GM12878 (cell line): ENCODE data around the gene TRIM63. TPM values are rescaled to one million over a fixed set of nuclear protein-coding genes. Genes with fewer than 3 reads are reported as not detected.

ENCODE experiments used
- CBFB ChIP-seq: IDR thresholded peaks from 2 replicates; pipeline ENCODE4 v1.6.1; 2016; ENCODE audit warnings: antibody characterized with exemption, low read depth
- DPF2 ChIP-seq: fragments of 450-650 bp; IDR thresholded peaks from 2 replicates; pipeline ENCODE4 v1.6.1; 2017; ENCODE audit warnings: mild to moderate bottlenecking
- E4F1 ChIP-seq: fragments of 450-650 bp; IDR thresholded peaks from 2 replicates; pipeline ENCODE4 v1.6.1; 2018; ENCODE audit warnings: borderline replicate concordance, mild to moderate bottlenecking; ENCODE audit not compliant: partially characterized antibody
- FOS ChIP-seq: IDR thresholded peaks from 3 replicates; pipeline ENCODE4 v1.6.1; 2011; ENCODE audit warnings: borderline replicate concordance; ENCODE audit not compliant: insufficient read length; ENCODE audit errors: extremely low read depth
- FOXK2 ChIP-seq: fragments of 450-650 bp; IDR thresholded peaks from 2 replicates; pipeline ENCODE4 v1.6.1; 2017; ENCODE audit warnings: mild to moderate bottlenecking, moderate library complexity
- HCFC1 ChIP-seq: fragments of 150-350 bp; IDR thresholded peaks from 2 replicates; pipeline ENCODE4 v1.6.1; 2014; ENCODE audit warnings: low read length
- LARP7 ChIP-seq: fragments of 450-650 bp; IDR thresholded peaks from 2 replicates; pipeline ENCODE4 v1.6.1; 2017; ENCODE audit warnings: mild to moderate bottlenecking
- MTA3 ChIP-seq: IDR thresholded peaks from 2 replicates; pipeline ENCODE4 v1.6.1; 2012; ENCODE audit warnings: low read length, inconsistent platforms, borderline replicate concordance
- NFYA ChIP-seq: IDR thresholded peaks from 2 replicates; pipeline ENCODE4 v1.6.1; 2011; ENCODE audit warnings: low read depth, mild to moderate bottlenecking, low read length, improper control_type of control experiment, borderline replicate concordance
- NRF1 ChIP-seq: conservative IDR thresholded peaks from 2 replicates; pipeline ENCODE4 v1.6.1; 2011; ENCODE audit warnings: mild to moderate bottlenecking, low read depth, low read length, improper control_type of control experiment
- PKNOX1 ChIP-seq: fragments of 450-650 bp; IDR thresholded peaks from 2 replicates; pipeline ENCODE4 v1.6.1; 2016; ENCODE audit warnings: mild to moderate bottlenecking
- POLR2AphosphoS2 ChIP-seq: IDR thresholded peaks from 2 replicates; pipeline ENCODE4 v1.6.1; 2011; ENCODE audit warnings: low read depth, mild to moderate bottlenecking, low read length, improper control_type of control experiment, moderate library complexity
- POLR2AphosphoS5 ChIP-seq: IDR thresholded peaks from 2 replicates; pipeline ENCODE4 v1.6.1; 2011; ENCODE audit warnings: mild to moderate bottlenecking, low read length, inconsistent platforms
- POU2F2 ChIP-seq: IDR thresholded peaks from 3 replicates; pipeline ENCODE4 v1.6.1; 2011; ENCODE audit warnings: low read depth, mild to moderate bottlenecking, low read length, borderline replicate concordance
- SMARCA5 ChIP-seq: fragments of 450-650 bp; IDR thresholded peaks from 2 replicates; pipeline ENCODE4 v1.6.1; 2017; ENCODE audit warnings: mild to moderate bottlenecking
- TAF1 ChIP-seq: IDR thresholded peaks from 2 replicates; pipeline ENCODE4 v1.6.1; 2011; ENCODE audit warnings: mild to moderate bottlenecking, low read depth, low read length, borderline replicate concordance
- TCF12 ChIP-seq: IDR thresholded peaks from 2 replicates; pipeline ENCODE4 v1.6.1; 2011; ENCODE audit warnings: low read depth, mild to moderate bottlenecking, low read length
- USF2 ChIP-seq: IDR thresholded peaks from 2 replicates; pipeline ENCODE4 v1.6.1; 2011; ENCODE audit warnings: low read depth, low read length, improper control_type of control experiment, borderline replicate concordance
- WRNIP1 ChIP-seq: IDR thresholded peaks from 2 replicates; pipeline ENCODE4 v1.6.1; 2011; ENCODE audit warnings: low read depth, low read length, improper control_type of control experiment, borderline replicate concordance
- YBX1 ChIP-seq: fragments of 450-650 bp; IDR thresholded peaks from 2 replicates; pipeline ENCODE4 v1.6.1; 2016; ENCODE audit warnings: antibody characterized with exemption
- ZBTB33 ChIP-seq: fragments of 450-650 bp; IDR thresholded peaks from 2 replicates; pipeline ENCODE4 v1.6.1; 2017; ENCODE audit warnings: mild to moderate bottlenecking
- ZNF274 ChIP-seq: IDR thresholded peaks from one replicate; pipeline ENCODE4 v1.8.0; 2011; ENCODE audit not compliant: insufficient read length, insufficient read depth
- ZNF384 ChIP-seq: IDR thresholded peaks from 2 replicates; pipeline ENCODE4 v1.6.1; 2012; ENCODE audit warnings: low read depth, mild to moderate bottlenecking, low read length, improper control_type of control experiment, borderline replicate concordance
- polyA plus RNA-seq, 11 experiments: library from polyadenylated mRNA; depleted of rRNA in 4 of 11; unstranded in 6 of 11; stranded (reverse) in 5 of 11; fragments of >200 nt; fragmentation: Nextera tagmentation in 4 of 11; fragmentation: Illumina TruSeq in 1 of 11; extraction: Ambion mirVana in 4 of 11; extraction: Trizol in 1 of 11; gene quantifications; 1 replicate in 1 of 11; 2 replicates in 10 of 11; pipeline versions ENCODE4 v1.2.1 to v1.2.3, GENCODE V29; 2011 to 2016; ENCODE audit warnings: inconsistent platforms in 2 of 11, missing spikeins in 2 of 11, low read depth in 1 of 11
- total RNA-seq, 4 experiments: library from RNA; depleted of rRNA in 3 of 4; stranded (reverse); fragments of >200 nt in 3 of 4; fragmentation: Illumina TruSeq in 1 of 4; extraction: Trizol in 1 of 4; gene quantifications; 2 replicates each; pipeline versions ENCODE4 v1.2.1 to v1.2.3, GENCODE V29; 2013 to 2021

The TRIM63 gene
- total and polyA plus RNA-seq, 10 of the 15 experiments (the other 5 are each of a cell fraction or from before 2014, with no cell fraction given), result not detected

GRCh38 chr1:26111530-26112406 is 44.3 kb upstream of the TRIM63 start, which contains the start of gene PDIK1L (continued):
- TF ChIP-seq USF2 (peak; percentile 47), NRF1 (no peak), TAF1 (peak; percentile 89), SMARCA5 (no peak), HCFC1 (no peak; the same call in none of the 2 replicates), POLR2AphosphoS5 (peak; percentile 68), PKNOX1 (no peak), TCF12 (0 out of 2 replicates have a peak, but pooled peaks have one; percentile 31), ZNF384 (no peak), FOXK2 (no peak), DPF2 (peak; percentile 12; the same call in 1 of the 2 replicates), E4F1 (no peak), POLR2AphosphoS2 (no peak), YBX1 (no peak), ZBTB33 (no peak), NFYA (no peak), LARP7 (0 out of 2 replicates have a peak, but pooled peaks have one; percentile 10), MTA3 (no peak), ZNF274 (no peak), WRNIP1 (no peak), POU2F2 (0 out of 3 replicates have a peak, but pooled peaks have one; percentile 71), FOS (no peak), CBFB (no peak)
